ENCODE results near the gene NUDT16L1. TPM values are rescaled to one million over a fixed set of nuclear protein-coding genes. Genes with fewer than 3 reads are reported as not detected.

Gene NUDT16L1
- total RNA-seq, 2 experiments from 2014 or later: 14.9 to 15.9 TPM

DNA sequence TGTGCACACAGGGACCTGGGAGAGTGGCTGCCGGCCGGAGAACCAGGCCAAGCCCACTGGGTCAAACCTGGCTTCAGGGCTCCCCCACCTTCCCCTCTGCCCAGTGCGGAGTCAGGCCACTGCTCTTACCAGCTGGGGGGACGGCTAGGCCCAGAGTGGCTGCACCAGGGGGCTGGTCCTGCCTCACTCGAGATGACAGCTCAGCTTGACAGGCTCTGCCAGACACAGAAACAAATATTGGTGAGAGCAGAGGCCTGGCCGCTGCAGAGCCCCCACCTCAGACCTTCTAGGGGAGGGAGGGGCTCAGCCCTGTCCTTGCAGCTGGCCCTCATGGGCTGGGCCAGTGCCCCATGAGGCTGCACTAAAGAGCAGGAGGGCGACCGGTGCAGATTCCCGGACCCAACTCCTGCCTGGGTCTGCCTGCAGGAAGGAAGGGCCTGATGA is 4.5 kb downstream of the NUDT16L1 start:
- TF ChIP-seq, protein P1, sequence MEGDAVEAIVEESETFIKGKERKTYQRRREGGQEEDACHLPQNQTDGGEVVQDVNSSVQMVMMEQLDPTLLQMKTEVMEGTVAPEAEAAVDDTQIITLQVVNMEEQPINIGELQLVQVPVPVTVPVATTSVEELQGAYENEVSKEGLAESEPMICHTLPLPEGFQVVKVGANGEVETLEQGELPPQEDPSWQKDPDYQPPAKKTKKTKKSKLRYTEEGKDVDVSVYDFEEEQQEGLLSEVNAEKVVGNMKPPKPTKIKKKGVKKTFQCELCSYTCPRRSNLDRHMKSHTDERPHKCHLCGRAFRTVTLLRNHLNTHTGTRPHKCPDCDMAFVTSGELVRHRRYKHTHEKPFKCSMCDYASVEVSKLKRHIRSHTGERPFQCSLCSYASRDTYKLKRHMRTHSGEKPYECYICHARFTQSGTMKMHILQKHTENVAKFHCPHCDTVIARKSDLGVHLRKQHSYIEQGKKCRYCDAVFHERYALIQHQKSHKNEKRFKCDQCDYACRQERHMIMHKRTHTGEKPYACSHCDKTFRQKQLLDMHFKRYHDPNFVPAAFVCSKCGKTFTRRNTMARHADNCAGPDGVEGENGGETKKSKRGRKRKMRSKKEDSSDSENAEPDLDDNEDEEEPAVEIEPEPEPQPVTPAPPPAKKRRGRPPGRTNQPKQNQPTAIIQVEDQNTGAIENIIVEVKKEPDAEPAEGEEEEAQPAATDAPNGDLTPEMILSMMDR (conservative IDR thresholded peaks at IDR 0.05; ENCODE audit: low read length): no peak
- TF ChIP-seq EZH2phosphoT487 (IDR thresholded peaks at IDR 0.05; ENCODE audit: borderline replicate concordance, low read depth, low read length): no peak
- peaks cover 9% of the 10 kb centered on the region for H3K4me1 ChIP-seq (ENCODE audit: insufficient read depth, low read length, poor library complexity, severe bottlenecking)
- H3K9me2 ChIP-seq (ENCODE audit: insufficient read depth, low read length): no peaks in the 10 kb centered on the region
- H3K27ac ChIP-seq (ENCODE audit: low read depth, low read length, poor library complexity, severe bottlenecking): no peak overlapping the region
- no TSS peak for BruUV-seq (replicated peaks)
- no peak overlapping the region for H3K4me2 ChIP-seq (ENCODE audit: low read length)
- H3K36me3 ChIP-seq (ENCODE audit: insufficient read depth, low read length): peaks cover 56% of the 10 kb centered on the region; the same call in 1 of the 2 replicates
- no peak overlapping the region for H3K4me3 ChIP-seq (ENCODE audit: low read depth, low read length, poor library complexity, severe bottlenecking)
- no peaks in the 10 kb centered on the region for H3K79me2 ChIP-seq (ENCODE audit: insufficient read depth, low read depth, low read length)
- POLR2A ChIA-PET: no interaction called here
- DNase-seq (ENCODE audit: low spot score): no peak
- intact Hi-C loops (cut with micrococcal nuclease; ENCODE audit: unreplicated experiment): no loop called here
- no peak overlapping the region for H2AFZ ChIP-seq (ENCODE audit: low read length)
- H3K9me3 ChIP-seq (ENCODE audit: low read length): no peaks in the 10 kb centered on the region
- 0 out of 2 replicates have a peak, but pooled peaks cover 4% of the 10 kb centered on the region for H4K20me1 ChIP-seq (ENCODE audit: insufficient read depth, low read length)
- CTCF ChIA-PET (ENCODE audit: unreplicated experiment): no interaction called here

DNA sequence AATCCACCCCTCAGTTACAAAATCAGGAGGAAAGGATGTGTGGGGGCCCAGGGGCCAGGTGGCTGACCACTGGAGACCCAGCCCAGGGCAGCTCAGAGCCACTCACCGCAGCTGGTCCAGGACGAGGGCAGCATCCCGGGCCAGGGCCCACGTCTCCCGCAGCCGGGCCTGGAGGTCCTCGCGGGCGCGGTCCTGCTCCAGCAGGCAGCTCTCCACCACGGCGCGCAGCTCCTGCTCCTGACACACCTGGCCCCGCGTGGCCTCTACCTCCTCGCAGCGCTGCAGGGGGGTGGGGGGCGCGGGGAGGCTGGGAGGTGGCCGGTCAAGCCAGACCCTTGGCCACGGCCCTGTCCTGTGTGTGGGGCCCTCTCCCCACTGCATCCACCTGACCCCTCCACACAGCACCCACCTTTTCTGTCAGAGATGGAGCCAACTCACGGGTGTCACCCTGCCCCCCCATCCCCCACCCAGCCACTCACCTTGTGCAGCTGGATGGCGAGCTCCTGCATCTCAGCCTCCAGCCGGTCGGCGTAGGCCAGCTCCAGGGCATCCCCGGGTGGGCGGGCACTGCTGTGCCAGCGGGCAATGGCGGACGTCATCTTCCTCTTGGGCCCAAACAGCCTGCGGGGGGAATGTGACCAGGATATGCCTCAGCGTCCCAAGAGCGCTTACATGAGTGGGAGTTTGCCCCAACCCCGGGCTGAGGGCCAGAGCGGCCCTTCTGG is 5.1 kb downstream of the NUDT16L1 start:
- CTCF ChIA-PET (ENCODE audit: unreplicated experiment): no interaction called here
- H4K20me1 ChIP-seq (ENCODE audit: insufficient read depth, low read length): 0 out of 2 replicates have a peak, but pooled peaks cover 4% of the 10 kb centered on the region
- H3K4me2 ChIP-seq (ENCODE audit: low read length): no peak overlapping the region
- no peak overlapping the region for H3K27ac ChIP-seq (ENCODE audit: low read depth, low read length, poor library complexity, severe bottlenecking)
- no peak overlapping the region for H2AFZ ChIP-seq (ENCODE audit: low read length)
- intact Hi-C loops (cut with micrococcal nuclease; ENCODE audit: unreplicated experiment): no loop called here
- H3K4me3 ChIP-seq (ENCODE audit: low read depth, low read length, poor library complexity, severe bottlenecking): no peak overlapping the region
- TF ChIP-seq EZH2phosphoT487 (IDR thresholded peaks at IDR 0.05; ENCODE audit: borderline replicate concordance, low read depth, low read length): no peak
- TF ChIP-seq, protein P1 (conservative IDR thresholded peaks at IDR 0.05; ENCODE audit: low read length): no peak
- POLR2A ChIA-PET: interaction anchor here (0.6 kb wide), 1 partner anchor 157 kb away, joined by 4 read pairs; no protein-coding TSS in a partner anchor
- no peak for DNase-seq (ENCODE audit: low spot score)
- peaks cover 56% of the 10 kb centered on the region; the same call in 1 of the 2 replicates for H3K36me3 ChIP-seq (ENCODE audit: insufficient read depth, low read length)
- peaks cover 5% of the 10 kb centered on the region for H3K4me1 ChIP-seq (ENCODE audit: insufficient read depth, low read length, poor library complexity, severe bottlenecking)
- H3K9me3 ChIP-seq (ENCODE audit: low read length): no peaks in the 10 kb centered on the region
- no peaks in the 10 kb centered on the region for H3K9me2 ChIP-seq (ENCODE audit: insufficient read depth, low read length)
- H3K79me2 ChIP-seq (ENCODE audit: insufficient read depth, low read depth, low read length): no peaks in the 10 kb centered on the region
- no TSS peak for BruUV-seq (replicated peaks)

- peaks cover 61% of the 10 kb centered on the region; the same call in 1 of the 2 replicates for H3K36me3 ChIP-seq (ENCODE audit: insufficient read depth, low read length)
- peaks cover 5% of the 10 kb centered on the region for H3K4me1 ChIP-seq (ENCODE audit: insufficient read depth, low read length, poor library complexity, severe bottlenecking)
- intact Hi-C loops (cut with micrococcal nuclease; ENCODE audit: unreplicated experiment): no loop called here
Observed at GRCh38 chr16:4699046-4699556, 5.7 kb downstream of the NUDT16L1 start.

More at GRCh38 chr16:4699046-4699556, 5.7 kb downstream of the NUDT16L1 start:
- H3K9me2 ChIP-seq (ENCODE audit: insufficient read depth, low read length): no peaks in the 10 kb centered on the region
- 0 out of 2 replicates have a peak, but pooled peaks cover 4% of the 10 kb centered on the region for H4K20me1 ChIP-seq (ENCODE audit: insufficient read depth, low read length)
- ChIA-PET CTCF (ENCODE audit: unreplicated experiment) (no interaction called here), POLR2A (interaction anchor here (0.6 kb wide), 1 partner anchor 156 kb away, joined by 4 read pairs; no protein-coding TSS in a partner anchor)
- H2AFZ ChIP-seq (ENCODE audit: low read length): no peak overlapping the region
- no peak overlapping the region for H3K27ac ChIP-seq (ENCODE audit: low read depth, low read length, poor library complexity, severe bottlenecking)
- DNase-seq (ENCODE audit: low spot score): no peak
- H3K79me2 ChIP-seq (ENCODE audit: insufficient read depth, low read depth, low read length): no peaks in the 10 kb centered on the region
- H3K4me3 ChIP-seq (ENCODE audit: low read depth, low read length, poor library complexity, severe bottlenecking): no peak overlapping the region
- H3K4me2 ChIP-seq (ENCODE audit: low read length): no peak overlapping the region
- BruUV-seq (replicated peaks): no TSS peak
- no peaks in the 10 kb centered on the region for H3K9me3 ChIP-seq (ENCODE audit: low read length)
- TF ChIP-seq EZH2phosphoT487 (IDR thresholded peaks at IDR 0.05; ENCODE audit: borderline replicate concordance, low read depth, low read length): no peak
- TF ChIP-seq, protein P1 (conservative IDR thresholded peaks at IDR 0.05; ENCODE audit: low read length): no peak
